A549 (cell line): ENCODE results near the gene ITGA5. TPM values are rescaled to one million over a fixed set of nuclear protein-coding genes. Genes with fewer than 3 reads are reported as not detected.

ENCODE experiments used
- ATAC-seq, 2 experiments: fragments of 200-7000 bp in 1 of 2; fragments of >200 bp in 1 of 2; cut with Nextera tagmentation in 1 of 2; cut with Tn5 transposase in 1 of 2; 3 replicates each; pipeline versions ENCODE4 v1.8.0 to v1.9.1; 2018 to 2020; ENCODE audit warnings: mild to moderate bottlenecking in 1 of 2, moderate library complexity in 1 of 2
- CTCF ChIA-PET: fragments of 300-600 bp; sonication (Branson Sonifier 250); formaldehyde crosslinking; extraction: SDS; loops from one replicate; lab custom pipeline; 2021; ENCODE audit warnings: antibody characterized with exemption, inconsistent platforms; lab: Yijun Ruan, JAX
- POLR2A ChIA-PET: fragments of 350-600 bp; formaldehyde crosslinking; extraction: SDS; loops from one replicate; lab custom pipeline; 2021; ENCODE audit warnings: antibody characterized with exemption, inconsistent platforms; lab: Yijun Ruan, JAX
- DNase-seq, 2 experiments: peaks; one replicate each; pipeline versions ENCODE4 v3.0.0 to v3.0.0-alpha.2; 2011 to 2016; ENCODE audit warnings: low read depth in 1 of 2, low spot score in 1 of 2
- FAIRE-seq: peaks from 2 replicates; lab custom pipeline; 2011; peaks lifted over from hg19 to GRCh38; lab: Jason Lieb, UNC
- H3K27ac ChIP-seq, 2 experiments: fragments of >200 bp; sonication (Bioruptor Twin); formaldehyde crosslinking; 3 replicates each; pipeline ENCODE4 v1.5.1; 2016 to 2017
- H3K4me1 ChIP-seq: fragments of >200 bp; sonication (Bioruptor Twin); formaldehyde crosslinking; 3 replicates; pipeline ENCODE4 v1.6.1; 2016
- H3K4me2 ChIP-seq: fragments of >200 bp; sonication (Bioruptor Twin); formaldehyde crosslinking; 3 replicates; pipeline ENCODE4 v1.6.1; 2016
- H3K4me3 ChIP-seq: fragments of >200 bp; sonication (Bioruptor Twin); formaldehyde crosslinking; 3 replicates; pipeline ENCODE4 v1.5.1; 2016
- H3K9me3 ChIP-seq: fragments of >200 bp; sonication (Bioruptor Twin); formaldehyde crosslinking; 3 replicates; pipeline ENCODE4 v1.6.1; 2016
- CBX2 ChIP-seq: fragments of 200-600 bp; sonication (generic); IDR thresholded peaks from 2 replicates; pipeline ENCODE4 v1.6.1; 2016; ENCODE audit warnings: low read depth, mild to moderate bottlenecking, borderline replicate concordance
- ESRRA ChIP-seq: fragments of 150-350 bp; IDR thresholded peaks from 2 replicates; pipeline ENCODE4 v1.6.1; 2014; ENCODE audit warnings: mild to moderate bottlenecking, low read length, borderline replicate concordance
- HDAC2 ChIP-seq: fragments of 200-600 bp; sonication (generic); IDR thresholded peaks from 2 replicates; pipeline ENCODE4 v1.6.1; 2016
- HES2 ChIP-seq: fragments of >200 bp; sonication (Bioruptor Twin); formaldehyde crosslinking; IDR thresholded peaks from 2 replicates; pipeline ENCODE4 v1.6.1; 2016
- HOXA7 ChIP-seq: fragments of 250-450 bp; sonication (Bioruptor Pico); IDR thresholded peaks from 2 replicates; pipeline ENCODE4 v1.5.0; 2020; ENCODE audit warnings: mild to moderate bottlenecking, moderate library complexity
- HOXB13 ChIP-seq: fragments of 250-450 bp; sonication (Bioruptor Pico); IDR thresholded peaks from 2 replicates; pipeline ENCODE4 v1.5.0; 2020; ENCODE audit warnings: low read depth, mild to moderate bottlenecking, moderate library complexity
- HOXB5 ChIP-seq: fragments of 250-450 bp; sonication (Bioruptor Pico); IDR thresholded peaks from 2 replicates; pipeline ENCODE4 v1.5.0; 2020; ENCODE audit warnings: mild to moderate bottlenecking, moderate library complexity
- KDM5A ChIP-seq: fragments of 200-600 bp; sonication (generic); IDR thresholded peaks from 2 replicates; pipeline ENCODE4 v1.6.1; 2016; ENCODE audit warnings: antibody characterized with exemption, mild to moderate bottlenecking
- MAFK ChIP-seq: fragments of 450-650 bp; IDR thresholded peaks from 2 replicates; pipeline ENCODE4 v1.6.1; 2014; ENCODE audit not compliant: partially characterized antibody
- MYC ChIP-seq: IDR thresholded peaks from 2 replicates; pipeline ENCODE4 v1.6.1; 2012; ENCODE audit warnings: mild to moderate bottlenecking, inconsistent platforms, low read length, improper control_type of control experiment, borderline replicate concordance
- PHF8 ChIP-seq: fragments of 200-600 bp; sonication (generic); IDR thresholded peaks from 2 replicates; pipeline ENCODE4 v1.6.1; 2016; ENCODE audit warnings: low read depth, mild to moderate bottlenecking, antibody characterized with exemption, moderate library complexity, borderline replicate concordance
- POLR2AphosphoS2 ChIP-seq: conservative IDR thresholded peaks from 2 replicates; pipeline ENCODE4 v1.6.1; 2012; ENCODE audit warnings: low read length, improper control_type of control experiment, inconsistent platforms
- RAD21 ChIP-seq, 2 experiments: fragments of >200 bp in 1 of 2; sonication (Bioruptor Twin) in 1 of 2; formaldehyde crosslinking in 1 of 2; IDR thresholded peaks in 1 of 2; conservative IDR thresholded peaks in 1 of 2; 2 replicates in 1 of 2; 3 replicates in 1 of 2; pipeline ENCODE4 v1.6.1; 2012 to 2018; ENCODE audit warnings: inconsistent platforms in 1 of 2
- RCOR1 ChIP-seq: fragments of 150-350 bp; IDR thresholded peaks from 2 replicates; pipeline ENCODE4 v1.6.1; 2014; ENCODE audit warnings: antibody characterized with exemption, low read length, low read depth
- ZC3H11A ChIP-seq: fragments of 450-650 bp; IDR thresholded peaks from 2 replicates; pipeline ENCODE4 v1.6.1; 2014; ENCODE audit warnings: antibody characterized with exemption, mild to moderate bottlenecking
- ZFP36 ChIP-seq: fragments of 450-650 bp; IDR thresholded peaks from 2 replicates; pipeline ENCODE4 v1.6.1; 2014; ENCODE audit warnings: borderline replicate concordance; ENCODE audit not compliant: partially characterized antibody
- ZNF302 ChIP-seq: fragments of 250-450 bp; sonication (Bioruptor Pico); IDR thresholded peaks from 2 replicates; pipeline ENCODE4 v1.9.0; 2021; ENCODE audit warnings: inconsistent platforms, mild to moderate bottlenecking, moderate library complexity
- WGBS: methylation state at CpG from one replicate; pipeline ENCODE4 v1.1.6; 2017; ENCODE audit errors: missing lambda C conversion rate; 5-methylcytosine and 5-hydroxymethylcytosine counted together
- polyA plus RNA-seq, 4 experiments: library from polyadenylated mRNA; depleted of rRNA in 3 of 4; stranded (reverse); fragments of >200 nt; fragmentation: RNase III in 1 of 4; extraction: RNeasy Plus Mini Kit Qiagen cat#74134 plus additional on column Dnase treatment in 1 of 4; gene quantifications; 2 replicates in 3 of 4; 3 replicates in 1 of 4; pipeline ENCODE4 v1.2.3, GENCODE V29; 2011 to 2017
- TF ChIP-seq, protein P1 (sequence below): fragments of >200 bp; sonication (Bioruptor Twin); formaldehyde crosslinking; IDR thresholded peaks from 3 replicates; pipeline ENCODE4 v1.6.1; 2016

ITGA5 gene
- polyA plus RNA-seq, 2 of the 4 experiments (the other 2 are of a cell fraction) = 27.2 to 31.7 TPM

- TF ChIP-seq HDAC2 (no peak), RCOR1 (no peak), HOXA7 (CRISPR knock-in tag) (no peak), HOXB5 (CRISPR knock-in tag) (no peak)
- TF ChIP-seq, protein P1, sequence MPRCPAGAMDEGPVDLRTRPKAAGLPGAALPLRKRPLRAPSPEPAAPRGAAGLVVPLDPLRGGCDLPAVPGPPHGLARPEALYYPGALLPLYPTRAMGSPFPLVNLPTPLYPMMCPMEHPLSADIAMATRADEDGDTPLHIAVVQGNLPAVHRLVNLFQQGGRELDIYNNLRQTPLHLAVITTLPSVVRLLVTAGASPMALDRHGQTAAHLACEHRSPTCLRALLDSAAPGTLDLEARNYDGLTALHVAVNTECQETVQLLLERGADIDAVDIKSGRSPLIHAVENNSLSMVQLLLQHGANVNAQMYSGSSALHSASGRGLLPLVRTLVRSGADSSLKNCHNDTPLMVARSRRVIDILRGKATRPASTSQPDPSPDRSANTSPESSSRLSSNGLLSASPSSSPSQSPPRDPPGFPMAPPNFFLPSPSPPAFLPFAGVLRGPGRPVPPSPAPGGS = no peak
Observed at GRCh38 chr12:54418441-54419087, 502 bp downstream of the ITGA5 start (continued).

GRCh38 chr12:54417712-54418440, 1.2 kb downstream of the ITGA5 start:
- no peaks in the 10 kb centered on the region for H3K9me3 ChIP-seq
- no peak for DNase-seq
- WGBS = 13% methylated on average over 21 of the region's 25 CpGs
- POLR2A ChIA-PET = interaction anchor here (2.1 kb wide), 1 partner anchor 18 kb away, joined by 7 read pairs; no protein-coding TSS in a partner anchor
- TF ChIP-seq, protein P1 = no peak
- TF ChIP-seq ZC3H11A = no peak
- TF ChIP-seq RAD21 (conservative IDR thresholded peaks at IDR 0.05 in 1 of 2, IDR thresholded peaks at IDR 0.05 in 1 of 2) = no peak
- no peak for TF ChIP-seq KDM5A
- TF ChIP-seq PHF8 = no peak
- TF ChIP-seq ZFP36 = no peak
- TF ChIP-seq POLR2AphosphoS2 = no peak
- no peak for TF ChIP-seq MAFK
- no peak for TF ChIP-seq HOXB13
- no peak for TF ChIP-seq MYC
- TF ChIP-seq ESRRA = no peak
- no peak for TF ChIP-seq ZNF302 (CRISPR knock-in tag)
- TF ChIP-seq HOXA7 (CRISPR knock-in tag) = no peak
- TF ChIP-seq HES2 = no peak
- TF ChIP-seq CBX2 = no peak
- TF ChIP-seq, all 56 proteins: peak for 0
- Histone ChIP-seq H3K27ac (peak overlapping the region; percentile 94 to 99), H3K4me1 (peaks cover 66% of the 10 kb centered on the region), H3K4me3 (peak overlapping the region; percentile 77), H3K4me2 (peak overlapping the region; percentile 81)
- peak in 1 of 2 experiments; percentile 18; a peak in 4 of 6 replicates for ATAC-seq
- FAIRE-seq = no peak
- CTCF ChIA-PET = interaction anchor here (0.9 to 47.9 kb wide), 7 partner anchors 9 to 47 kb away, joined by 3 to 1279 read pairs (median 7); no protein-coding TSS in a partner anchor
